GM19452 (cell line): ENCODE results near the gene SLU7.

Experiments used
- ATAC-seq: cut with Tn5 transposase; IDR thresholded peaks from one replicate; pipeline ENCODE4 v1.9.1; 2021; ENCODE audit not compliant: unreplicated experiment

The SLU7 gene

DNA sequence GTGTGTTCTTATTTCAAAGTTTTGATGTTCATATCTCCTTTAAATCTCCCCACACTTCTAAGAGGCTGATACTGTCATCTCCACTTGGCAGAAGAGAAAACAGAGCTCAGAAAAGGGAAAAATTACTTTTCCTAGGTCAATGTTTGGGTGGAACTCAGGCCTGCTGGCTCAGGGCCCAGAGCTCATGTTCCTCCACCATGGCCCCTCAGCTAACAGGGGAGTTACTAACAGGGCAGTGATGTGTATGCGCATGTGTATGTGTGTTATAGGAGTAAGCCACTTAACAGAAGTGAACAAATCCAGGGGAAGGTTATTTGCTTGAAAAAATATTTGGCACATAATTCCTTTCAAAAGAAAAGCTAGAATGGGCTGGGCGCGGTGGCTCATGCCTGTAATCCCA, 51.0 kb downstream of the SLU7 start:
- no peak for ATAC-seq

DNA sequence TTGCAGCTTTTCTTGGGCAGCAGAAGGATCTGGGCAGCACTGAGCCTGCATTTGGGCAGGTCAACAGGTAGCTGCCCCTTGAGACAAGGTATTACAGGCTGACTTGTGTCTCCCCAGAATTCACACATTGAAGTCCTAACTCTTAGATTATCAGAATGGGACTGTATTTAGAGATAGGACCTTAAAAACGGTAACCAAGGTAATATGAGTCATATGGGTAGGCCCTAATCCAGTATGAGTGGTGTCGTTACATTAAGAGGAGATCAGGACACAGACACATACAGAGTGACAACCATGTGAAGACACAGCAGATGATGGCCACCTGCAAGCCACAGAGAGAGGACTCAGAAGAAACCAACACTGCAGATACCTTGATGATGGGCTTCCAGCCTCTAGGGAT, 51.6 kb downstream of the SLU7 start:
- ATAC-seq: no peak

DNA sequence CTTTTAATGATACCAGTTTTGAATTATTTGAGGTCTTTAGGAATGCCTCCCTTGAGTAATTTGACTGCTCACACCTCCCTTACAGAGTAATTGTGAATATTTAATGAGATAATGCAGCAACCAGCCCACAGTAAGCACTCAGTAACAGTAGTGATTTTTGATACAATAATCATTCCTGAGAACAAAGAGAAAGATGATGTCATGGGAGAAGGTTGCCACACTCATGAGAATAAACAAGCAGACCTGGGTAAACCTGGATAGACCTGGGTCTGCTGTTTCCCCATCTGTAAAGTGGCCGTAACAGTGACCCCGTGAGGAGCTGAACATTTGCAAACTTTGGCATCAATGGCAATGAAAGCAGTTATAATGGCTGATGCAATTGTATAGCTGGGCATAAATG, 52.7 kb downstream of the SLU7 start:
- no peak for ATAC-seq

DNA sequence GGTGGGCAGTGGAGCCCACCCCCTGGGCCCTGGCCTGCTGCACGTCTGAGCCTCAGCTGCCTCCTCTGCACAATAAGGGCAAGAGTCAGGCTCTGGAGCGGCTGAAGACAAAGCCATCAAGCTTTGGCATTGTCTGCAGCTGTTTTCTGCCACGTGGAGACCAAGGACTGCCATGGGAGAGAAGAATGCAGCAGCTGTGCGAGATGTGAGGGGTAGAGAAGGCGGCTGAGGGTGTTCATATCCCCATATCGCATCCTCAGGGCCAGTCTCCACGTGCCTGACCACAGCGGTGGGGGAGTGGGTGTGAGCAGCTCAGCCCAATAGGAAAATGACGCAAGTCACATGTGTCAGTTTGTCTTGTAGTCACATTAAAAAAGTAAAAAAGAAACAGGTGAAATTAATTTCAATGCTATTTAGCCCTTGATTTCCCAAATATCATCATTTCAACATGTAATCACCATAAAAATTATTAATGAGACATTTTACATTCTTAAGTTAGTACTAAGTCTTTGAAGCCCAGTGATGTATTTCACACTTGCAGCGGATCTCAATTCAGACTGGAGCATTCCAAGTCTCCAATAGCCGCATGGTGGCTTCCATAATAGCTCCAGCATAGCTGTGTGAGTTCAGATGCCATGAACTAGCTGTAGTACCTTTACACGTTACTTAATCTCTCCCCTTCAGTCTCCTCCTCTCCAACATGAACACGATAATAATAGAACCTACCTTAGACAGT, 55.1 kb downstream of the SLU7 start:
- ATAC-seq: no peak

DNA sequence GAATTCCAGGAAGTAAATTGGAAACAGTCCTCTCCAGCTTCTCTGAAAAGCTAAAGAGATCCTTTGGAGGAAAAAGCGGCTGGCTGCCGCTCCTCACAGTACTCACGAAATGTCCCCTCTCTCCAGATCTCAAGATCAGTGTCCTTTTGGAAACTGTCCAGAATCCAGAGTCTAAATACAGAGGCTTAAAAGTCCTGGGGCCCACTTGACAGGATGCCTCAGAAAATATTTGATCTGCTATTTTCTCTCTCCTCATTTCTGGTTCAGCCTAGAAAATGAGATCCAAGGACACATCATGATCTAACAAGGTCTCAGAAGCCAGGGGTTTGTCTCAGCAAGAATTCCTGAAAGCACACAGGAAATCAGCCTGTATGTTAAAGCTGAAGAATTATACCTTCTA, 55.7 kb downstream of the SLU7 start:
- ATAC-seq: no peak

DNA sequence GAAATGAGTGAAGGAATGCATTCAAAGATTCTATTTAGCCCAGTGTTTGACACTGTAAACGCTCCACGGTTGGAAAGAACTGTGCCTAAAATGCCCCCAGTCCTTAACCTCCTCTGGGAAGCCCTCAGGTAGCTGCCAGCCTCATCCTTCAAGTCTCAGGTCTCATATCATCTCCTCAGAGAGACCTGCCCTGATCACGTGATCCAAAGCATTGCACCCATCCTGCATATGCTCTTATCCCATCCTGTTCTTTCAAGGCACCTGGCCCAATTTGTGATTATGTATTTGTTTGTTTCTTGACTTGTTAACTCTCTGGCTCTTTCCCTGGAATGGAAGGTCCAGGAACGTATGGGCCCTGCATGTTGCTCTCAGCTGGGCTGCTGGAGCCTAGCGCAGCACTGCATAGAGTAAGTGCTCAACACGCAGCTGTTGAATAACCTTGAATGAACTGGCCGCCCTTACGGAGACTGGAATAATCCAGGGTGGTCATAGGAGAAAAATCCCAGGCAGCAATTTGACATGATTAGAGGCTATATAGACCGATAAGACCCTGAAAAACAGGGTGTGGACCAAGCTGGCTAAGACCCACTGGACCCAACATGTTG, 57.2 kb downstream of the SLU7 start:
- ATAC-seq: no peak

DNA sequence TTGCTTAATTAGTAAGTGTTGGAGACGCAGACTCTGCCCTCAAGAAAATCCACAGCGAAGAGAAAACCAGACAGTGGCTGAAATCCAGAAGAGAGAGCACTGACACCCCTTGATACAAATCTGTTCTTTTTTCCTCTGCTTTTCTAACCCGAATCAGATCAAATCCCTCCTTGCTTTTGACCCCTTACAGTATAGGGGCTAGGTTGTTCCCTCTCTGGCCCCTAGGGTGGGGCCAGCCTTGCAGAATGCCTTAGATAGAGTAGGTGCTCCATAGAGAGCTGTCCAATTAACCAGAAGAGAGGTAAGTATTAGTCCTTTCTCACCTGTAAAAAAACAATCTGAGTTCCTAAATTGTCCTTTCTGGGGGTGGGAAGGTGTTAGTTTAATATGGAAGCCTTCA, 58.6 kb downstream of the SLU7 start:
- no peak for ATAC-seq

DNA sequence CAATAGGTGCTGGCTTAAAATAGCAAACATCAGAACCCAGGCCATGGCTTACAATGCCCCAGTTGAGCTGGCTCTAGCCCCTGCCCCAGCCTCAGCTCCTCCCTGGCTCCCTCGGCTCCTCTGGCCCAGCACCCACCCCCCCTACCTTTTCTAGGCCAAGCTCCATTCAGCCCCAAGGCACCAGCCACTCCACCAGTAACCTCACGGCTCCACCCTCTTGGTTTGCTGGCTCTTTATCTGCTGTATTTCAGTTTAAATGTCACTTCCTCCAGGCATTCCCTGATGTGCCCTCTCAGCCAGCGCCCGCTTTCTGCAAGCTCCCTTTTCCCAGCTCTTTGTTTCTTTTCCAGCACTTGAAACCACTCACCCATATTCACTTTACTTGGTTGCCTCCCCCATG, 59.1 kb downstream of the SLU7 start:
- ATAC-seq: no peak

DNA sequence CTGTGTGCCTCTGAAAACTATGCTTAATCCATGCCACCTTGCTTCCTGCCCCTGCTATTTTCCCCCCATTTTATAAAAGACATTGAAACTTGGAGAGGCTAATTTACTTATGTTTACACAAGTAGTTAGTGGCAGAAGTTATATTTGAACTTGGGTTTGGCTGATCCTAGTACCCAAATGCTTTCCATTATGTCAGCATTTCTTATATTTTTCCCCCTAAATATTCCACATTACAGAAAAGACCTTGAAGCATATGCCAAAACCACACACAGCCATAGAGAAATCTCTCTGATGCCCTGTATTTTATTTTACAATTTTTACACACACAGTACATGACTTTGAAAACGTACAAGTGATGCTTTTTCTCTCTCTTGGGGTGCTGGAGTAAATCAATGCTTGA, 59.6 kb downstream of the SLU7 start:
- ATAC-seq: no peak

DNA sequence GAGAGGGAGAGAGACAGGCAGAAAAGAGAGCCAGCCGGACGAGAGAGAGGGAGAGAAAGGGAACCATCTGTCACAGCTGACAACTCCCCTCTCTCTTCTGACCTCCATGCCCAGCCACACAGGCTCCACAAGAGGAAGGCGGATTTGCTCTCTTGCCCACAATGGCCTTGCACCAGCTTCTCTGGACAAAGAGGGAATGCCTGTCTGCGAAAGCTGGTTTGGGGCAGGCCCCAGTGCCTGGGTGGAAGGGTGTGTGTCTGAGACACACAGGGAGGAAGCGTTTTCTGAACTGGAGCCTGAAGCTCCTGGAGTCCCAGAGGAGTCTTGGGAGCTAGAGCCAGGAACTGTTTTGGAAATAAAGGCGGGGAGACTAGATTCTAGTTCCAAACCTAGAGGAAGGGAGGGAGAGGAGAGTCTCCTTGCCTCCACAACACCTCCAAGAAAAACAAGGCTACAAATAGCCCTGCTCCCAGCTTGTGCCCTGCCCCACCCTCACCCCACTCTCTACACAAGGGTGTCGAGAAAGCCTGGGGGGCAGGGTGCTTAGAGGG, 60.9 kb downstream of the SLU7 start:
- ATAC-seq: no peak

DNA sequence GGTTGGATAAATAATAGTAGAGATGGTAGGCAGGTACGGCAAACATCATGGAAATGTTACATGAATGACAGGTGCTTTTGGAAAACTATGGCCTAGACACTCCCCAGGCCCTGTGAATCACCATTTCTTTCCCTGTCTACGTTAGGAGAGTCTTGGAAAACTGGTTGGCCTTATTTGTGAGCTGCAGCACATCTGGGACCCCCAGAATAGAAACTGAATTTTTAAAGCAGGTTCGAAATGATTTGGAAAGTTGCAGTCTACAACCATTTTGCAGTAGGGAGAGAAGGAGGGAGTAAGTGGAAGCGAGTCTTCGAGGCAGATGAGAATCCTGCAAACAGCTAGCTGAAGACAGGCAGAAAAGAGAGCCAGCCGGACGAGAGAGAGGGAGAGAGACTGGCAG, 61.5 kb downstream of the SLU7 start:
- ATAC-seq: no peak

DNA sequence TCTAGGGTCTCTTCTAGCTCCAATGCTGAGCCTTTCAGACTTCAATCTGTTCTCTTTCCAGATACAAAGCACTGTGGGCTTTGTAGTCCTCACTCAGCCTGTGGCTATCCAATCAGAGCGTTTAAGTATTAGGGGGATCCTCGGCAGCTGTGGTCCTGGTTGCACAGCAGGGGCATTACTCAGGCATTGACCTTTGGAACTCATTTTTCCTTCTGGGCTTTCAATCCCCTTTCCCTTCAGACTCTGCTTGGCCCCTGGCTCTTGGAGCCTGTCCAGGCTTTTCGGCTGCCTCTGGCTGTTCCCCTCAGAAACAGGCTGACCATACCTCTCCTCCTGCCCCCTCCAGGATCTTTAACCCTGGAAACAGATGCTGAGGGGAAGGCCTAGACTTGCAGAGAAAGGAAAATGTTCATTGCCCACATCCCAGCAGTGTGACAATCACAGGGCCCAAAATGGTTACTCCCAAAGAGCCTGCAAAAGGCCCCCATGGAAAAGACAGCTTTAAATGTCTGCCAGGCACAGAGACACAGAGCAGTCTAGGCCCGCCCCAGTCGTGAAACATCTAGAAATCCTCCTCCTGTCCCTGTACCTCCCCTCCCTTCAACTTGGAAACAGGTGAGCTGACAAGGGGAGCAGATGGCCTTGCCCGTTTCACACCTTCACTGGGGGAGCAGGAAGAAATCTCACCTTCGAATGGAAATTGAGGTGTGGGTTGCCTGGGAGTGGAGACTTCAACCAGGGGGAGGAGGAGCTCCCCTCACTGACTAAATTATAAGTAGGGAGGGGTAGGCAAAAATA, 62.1 kb downstream of the SLU7 start:
- no peak for ATAC-seq

DNA sequence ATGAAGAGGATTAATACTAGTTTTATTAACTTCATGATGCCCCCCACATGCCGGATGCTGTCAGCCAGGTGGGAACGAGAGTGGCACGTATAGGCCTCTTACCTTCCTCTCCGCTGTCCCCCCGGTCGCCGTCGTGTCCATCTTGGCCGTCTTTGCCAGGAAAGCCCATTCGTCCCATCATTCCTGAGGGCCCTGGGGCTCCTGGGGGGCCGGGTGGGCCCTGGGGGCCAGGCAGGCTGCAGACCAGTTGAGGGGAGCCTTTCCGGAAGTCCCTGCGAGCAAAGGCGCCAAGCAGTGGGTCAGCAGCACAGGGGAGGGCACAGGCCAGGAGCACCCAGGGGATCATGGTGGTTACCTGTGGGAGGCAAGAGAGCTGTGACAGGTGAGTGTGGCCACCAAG, 64.2 kb downstream of the SLU7 start:
- ATAC-seq: no peak

DNA sequence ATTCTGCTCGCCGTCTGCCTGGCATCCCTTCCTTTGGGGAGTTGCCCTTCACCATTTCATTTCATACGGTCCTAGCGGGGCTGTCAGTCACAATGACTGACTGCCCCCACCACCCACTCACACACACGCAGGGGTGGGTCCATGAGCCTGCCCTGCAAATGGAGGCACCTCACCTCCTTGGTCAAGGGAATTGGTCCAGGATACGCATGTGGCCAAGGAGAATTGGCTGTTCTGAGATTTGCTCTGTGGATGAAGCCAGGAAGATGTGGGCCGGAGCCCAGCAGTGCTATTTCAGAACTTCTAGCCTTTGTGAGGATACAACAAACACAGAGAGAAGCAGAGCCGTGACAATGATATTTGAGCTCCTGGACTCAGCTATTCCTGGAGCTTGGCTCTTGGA, 65.5 kb downstream of the SLU7 start:
- ATAC-seq: no peak

DNA sequence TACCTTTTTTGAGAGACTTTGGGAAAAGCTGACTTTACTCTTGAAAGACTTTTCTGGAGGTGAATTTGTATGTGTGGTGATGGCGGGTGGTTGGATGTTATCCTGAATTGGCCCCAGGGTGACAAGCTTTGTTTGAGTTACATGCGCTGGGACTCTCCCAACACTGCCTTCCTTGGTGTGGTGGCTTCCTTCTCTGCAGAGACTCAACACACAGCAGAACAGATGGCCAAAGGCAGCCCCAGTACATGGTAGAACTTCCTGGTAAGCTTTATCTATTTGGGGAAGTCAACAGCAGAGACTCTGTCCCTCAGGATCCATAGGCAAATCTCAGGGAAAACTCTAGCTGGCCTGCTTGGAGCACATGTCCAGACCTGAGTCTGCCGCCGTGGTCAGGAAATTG, 66.6 kb downstream of the SLU7 start:
- no peak for ATAC-seq
